Right ventricle myocardium superior (tissue), 1 donor: Measurements from ENCODE around the gene PTGER1. TPM values are rescaled to one million over a fixed set of nuclear protein-coding genes. Genes with fewer than 3 reads are reported as not detected.

Experiments used
- ATAC-seq: fragments of 200-7000 bp; cut with Tn5 transposase; one replicate; pipeline ENCODE4 v1.9.1; 2020; ENCODE audit warnings: mild to moderate bottlenecking; ENCODE audit not compliant: poor library complexity
- DNase-seq: peaks from one replicate; pipeline ENCODE4 v3.0.0-alpha.2; 2020
- intact Hi-C: fragments of 100-400 bp; cut with DNase I; formaldehyde crosslinking; loops from one replicate; pipeline ENCODE4 v1.11.2; 2022
- total RNA-seq: library from RNA; stranded (reverse); fragmentation: NEBNext Ultra II Directional; extraction: Animal tissue kit (Norgen Biotek cat#: 25700); gene quantifications from one replicate; pipeline ENCODE4 v1.2.1, GENCODE V29; 2021
- donor health status: DM: no; HTN: yes; CAD: no; lungs with severe emphysema.

PTGER1 gene
- total RNA-seq, 1 donor from 2014 or later, result not detected

- intact Hi-C loops, result no loop called here
Measured at GRCh38 chr19:14432791-14433553, 42.2 kb downstream of the PTGER1 start, which contains the start of gene PKN1. TSS of gene PKN1 (plus strand) at chr19:14433306. CDS start at chr19:14433522, 216 bp downstream.

GRCh38 chr19:14430712-14431111, 44.4 kb downstream of the PTGER1 start:
- no peak for DNase-seq
- intact Hi-C loops, result no loop called here
- no peak for ATAC-seq

More at GRCh38 chr19:14432791-14433553, 42.2 kb downstream of the PTGER1 start, which contains the start of gene PKN1:
- peak; percentile 80 for DNase-seq
- peak; percentile 84 for ATAC-seq

GRCh38 chr19:14428882-14429416, 46.2 kb downstream of the PTGER1 start:
- intact Hi-C loops, result no loop called here
- ATAC-seq (no peak), DNase-seq (no peak)

GRCh38 chr19:14427461-14427860, 47.7 kb downstream of the PTGER1 start:
- no peak for ATAC-seq
- intact Hi-C loops, result no loop called here

GRCh38 chr19:14425696-14426138, 49.4 kb downstream of the PTGER1 start:
- ATAC-seq, result no peak
- intact Hi-C loops, result no loop called here
- no peak for DNase-seq

More at GRCh38 chr19:14427461-14427860, 47.7 kb downstream of the PTGER1 start:
- no peak for DNase-seq

Other genes with a start within 250 kb of the PTGER1 start
- gene ADGRE5, start 93.9 kb downstream of the PTGER1 start, total RNA-seq, result 32.9 TPM
- gene DDX39A, start 56.0 kb downstream of the PTGER1 start, total RNA-seq, result 29.1 TPM
- 129 TPM for gene PKN1, start 42.0 kb downstream of the PTGER1 start, total RNA-seq
- gene GIPC1, start 20.8 kb upstream of the PTGER1 start, total RNA-seq, result 48.9 TPM
- gene DNAJB1, start 43.0 kb upstream of the PTGER1 start, total RNA-seq, result 43.0 TPM
- gene TECR, start 54.2 kb upstream of the PTGER1 start, total RNA-seq, result 73.8 TPM
- 533 TPM for gene NDUFB7, start 96.7 kb upstream of the PTGER1 start, total RNA-seq
- gene CLEC17A, start 107.7 kb upstream of the PTGER1 start, total RNA-seq, result not detected
- not detected for gene ADGRE3, start 199.5 kb upstream of the PTGER1 start, total RNA-seq
- 7.0 TPM for gene ZNF333, start 214.7 kb upstream of the PTGER1 start, total RNA-seq